Keratinocyte (primary cell): ENCODE results near the gene SASH1. TPM values are rescaled to one million over a fixed set of nuclear protein-coding genes. Genes with fewer than 3 reads are reported as not detected.

Experiments
- DNase-seq: peaks from one replicate; pipeline ENCODE4 v3.0.0-alpha.2; 2011; ENCODE audit warnings: low read depth, missing footprints, low spot score
- FAIRE-seq: peaks from 2 replicates; lab custom pipeline; 2011; peaks lifted over from hg19 to GRCh38; lab: Jason Lieb, UNC
- H2AFZ ChIP-seq: 2 replicates; pipeline ENCODE4 v1.6.0; 2012; ENCODE audit warnings: low read length, control low read depth, inconsistent platforms; ENCODE audit not compliant: control insufficient read depth
- H3K27ac ChIP-seq: 2 replicates; pipeline ENCODE4 v1.5.1; 2011; ENCODE audit warnings: low read length; ENCODE audit not compliant: control insufficient read depth, insufficient read depth
- H3K27me3 ChIP-seq: 3 replicates; pipeline ENCODE4 v1.6.0; 2011; ENCODE audit warnings: low read length; ENCODE audit not compliant: control insufficient read depth, insufficient read depth; ENCODE audit errors: extremely low read depth
- H3K36me3 ChIP-seq, 2 experiments: 2 replicates in 1 of 2; 3 replicates in 1 of 2; pipeline ENCODE4 v1.5.1; 2011; ENCODE audit warnings: low read length in 2 of 2, mild to moderate bottlenecking in 1 of 2; ENCODE audit not compliant: control insufficient read depth in 2 of 2, insufficient read depth in 2 of 2; ENCODE audit errors: extremely low read depth in 1 of 2
- H3K4me1 ChIP-seq: 3 replicates; pipeline ENCODE4 v1.5.1; 2011; ENCODE audit warnings: low read length; ENCODE audit not compliant: control insufficient read depth, insufficient read depth; ENCODE audit errors: extremely low read depth
- H3K4me2 ChIP-seq: 3 replicates; pipeline ENCODE4 v1.6.0; 2011; ENCODE audit warnings: low read depth, low read length; ENCODE audit not compliant: control insufficient read depth, insufficient read depth; ENCODE audit errors: extremely low read depth
- H3K4me3 ChIP-seq, 3 experiments: fragments of 200-600 bp in 1 of 3; sonication (generic) in 1 of 3; 2 replicates in 2 of 3; 3 replicates in 1 of 3; pipeline ENCODE4 v1.5.1; 2011 to 2016; ENCODE audit warnings: low read length in 3 of 3, mild to moderate bottlenecking in 3 of 3, control low read depth in 2 of 3, inconsistent platforms in 1 of 3, low read depth in 1 of 3, mixed read lengths in 1 of 3, mixed run types in 1 of 3, moderate library complexity in 1 of 3; ENCODE audit not compliant: control insufficient read depth in 2 of 3, insufficient read depth in 2 of 3; ENCODE audit errors: extremely low read depth in 1 of 3
- H3K79me2 ChIP-seq: 2 replicates; pipeline ENCODE4 v1.6.0; 2012; ENCODE audit warnings: low read length; ENCODE audit not compliant: control insufficient read depth, insufficient read depth
- H3K9ac ChIP-seq: 3 replicates; pipeline ENCODE4 v1.6.0; 2011; ENCODE audit warnings: low read length; ENCODE audit not compliant: control insufficient read depth, insufficient read depth; ENCODE audit errors: extremely low read depth
- H3K9me1 ChIP-seq: 3 replicates; pipeline ENCODE4 v1.6.0; 2011; ENCODE audit warnings: low read length; ENCODE audit not compliant: control insufficient read depth, insufficient read depth; ENCODE audit errors: extremely low read depth
- H3K9me3 ChIP-seq: 2 replicates; pipeline ENCODE4 v1.5.1; 2012; ENCODE audit warnings: low read depth, low read length; ENCODE audit not compliant: control insufficient read depth
- H4K20me1 ChIP-seq: 3 replicates; pipeline ENCODE4 v1.6.0; 2011; ENCODE audit warnings: low read length; ENCODE audit not compliant: control insufficient read depth, insufficient read depth; ENCODE audit errors: extremely low read depth
- CTCF ChIP-seq, 3 experiments: IDR thresholded peaks in 1 of 3; conservative IDR thresholded peaks in 1 of 3; optimal IDR thresholded peaks in 1 of 3; 2 replicates in 2 of 3; 3 replicates in 1 of 3; pipeline versions ENCODE3 to v1.5.1; 2011; ENCODE audit warnings: low read length in 3 of 3, mild to moderate bottlenecking in 3 of 3, moderate library complexity in 2 of 3, control low read depth in 1 of 3, inconsistent platforms in 1 of 3; ENCODE audit not compliant: insufficient read depth in 2 of 3; ENCODE audit errors: extremely low read depth in 1 of 3
- EZH2 ChIP-seq: IDR thresholded peaks from one replicate; pipeline ENCODE4 v1.6.1; 2012; ENCODE audit warnings: inconsistent platforms, mild to moderate bottlenecking, low read length, moderate library complexity
- dilution Hi-C: fragments of 300-500 bp; cut with MboI; formaldehyde crosslinking; loops from one replicate; pipeline ENCODE4 v1.7.0; 2020; ENCODE audit warnings: low sequenced_read_pairs; ENCODE audit not compliant: extremely low pct_ligation_motif_present
- polyA plus RNA-seq, 5 experiments: library from polyadenylated mRNA; depleted of rRNA in 3 of 5; stranded (reverse) in 3 of 5; stranded (forward) in 1 of 5; unstranded in 1 of 5; fragments of >200 nt; gene quantifications; 1 replicate in 1 of 5; 2 replicates in 3 of 5; 3 replicates in 1 of 5; pipeline versions ENCODE4 v1.2.1 to v1.2.3, GENCODE V29; 2011 to 2012; ENCODE audit warnings: missing spikeins in 2 of 5, low read depth in 1 of 5, low replicate concordance in 1 of 5

The SASH1 gene
- polyA plus RNA-seq, 1 donor (not counting 4 experiments of a cell fraction or from before 2014, with no cell fraction given), result 4.4 TPM

GRCh38 chr6:148596891-148597455, 254.3 kb downstream of the SASH1 start:
- Histone ChIP-seq H3K27me3 (peaks cover 4% of the 10 kb centered on the region), H2AFZ (no peak overlapping the region), H3K9ac (no peak overlapping the region), H3K79me2 (no peaks in the 10 kb centered on the region), H3K27ac (no peak overlapping the region), H4K20me1 (no peaks in the 10 kb centered on the region), H3K9me3 (no peaks in the 10 kb centered on the region), H3K4me3 (no peak overlapping the region), H3K4me1 (no peaks in the 10 kb centered on the region), H3K4me2 (no peak overlapping the region), H3K36me3 (no peaks in the 10 kb centered on the region), H3K9me1 (no peaks in the 10 kb centered on the region)
- dilution Hi-C loops, result no loop called here
- TF ChIP-seq CTCF (optimal IDR thresholded peaks at IDR 0.05 in 1 of 3, IDR thresholded peaks at IDR 0.05 in 1 of 3, conservative IDR thresholded peaks at IDR 0.05 in 1 of 3; ENCODE audit: extremely low read depth in 1 of 3, insufficient read depth in 2 of 3, low read length in 3 of 3) (no peak), EZH2 (no peak)
- FAIRE-seq (no peak), DNase-seq (no peak)

- no peaks in the 10 kb centered on the region for H3K4me1 ChIP-seq
- TF ChIP-seq EZH2 (no peak), CTCF (optimal IDR thresholded peaks at IDR 0.05 in 1 of 3, IDR thresholded peaks at IDR 0.05 in 1 of 3, conservative IDR thresholded peaks at IDR 0.05 in 1 of 3; ENCODE audit: extremely low read depth in 1 of 3, insufficient read depth in 2 of 3, low read length in 3 of 3) (no peak)
- H2AFZ ChIP-seq, result no peak overlapping the region
- H3K4me2 ChIP-seq, result no peak overlapping the region
- H4K20me1 ChIP-seq, result no peaks in the 10 kb centered on the region
- no peaks in the 10 kb centered on the region for H3K9me1 ChIP-seq
- H3K9me3 ChIP-seq, result no peaks in the 10 kb centered on the region
- H3K9ac ChIP-seq, result no peak overlapping the region
- no peak overlapping the region for H3K4me3 ChIP-seq
- no peak overlapping the region for H3K27ac ChIP-seq
- FAIRE-seq (no peak), DNase-seq (no peak)
- dilution Hi-C loops, result no loop called here
- H3K27me3 ChIP-seq, result peaks cover 4% of the 10 kb centered on the region
- no peaks in the 10 kb centered on the region for H3K79me2 ChIP-seq
- no peaks in the 10 kb centered on the region for H3K36me3 ChIP-seq
Observed at GRCh38 chr6:148598724-148599123, 256.1 kb downstream of the SASH1 start.
